ENCODE results near the gene ITPRID1.

ITPRID1 gene

GRCh38 chr7:31487476-31487875, 26.4 kb upstream of the ITPRID1 start:
- H3K27ac ChIP-seq (ENCODE audit: extremely low read depth, low read depth, low read length) = no peak overlapping the region
- TF ChIP-seq ZNF621 (tag by site-specific recombination; IDR thresholded peaks at IDR 0.05) (no peak), SETDB1 (IDR thresholded peaks at IDR 0.05; ENCODE audit: insufficient read length, low read length) (peak; percentile 19)
- no peaks in the 10 kb centered on the region for H3K36me3 ChIP-seq (ENCODE audit: control insufficient read depth in 2 of 2, insufficient read depth in 1 of 2, low read length in 2 of 2)
- H3K4me3 ChIP-seq (ENCODE audit: low read depth, low read length) = no peak overlapping the region
- CTCF ChIA-PET = interaction anchor here (1.0 to 3.4 kb wide), 8 partner anchors 11 to 413 kb away, joined by 3 to 16 read pairs (median 4); no protein-coding TSS in a partner anchor
- H3K9me3 ChIP-seq (ENCODE audit: control insufficient read depth, insufficient read depth, low read depth, low read length) = no peaks in the 10 kb centered on the region
- POLR2A ChIA-PET = no interaction called here
- H3K4me1 ChIP-seq (ENCODE audit: control insufficient read depth, insufficient read depth, low read length) = no peaks in the 10 kb centered on the region

- H3K36me3 ChIP-seq (ENCODE audit: control insufficient read depth in 2 of 2, insufficient read depth in 1 of 2, low read length in 2 of 2) = no peaks in the 10 kb centered on the region
- no peak overlapping the region for H3K4me3 ChIP-seq (ENCODE audit: low read depth, low read length)
- no peak for TF ChIP-seq ZNF768 (tag by site-specific recombination; IDR thresholded peaks at IDR 0.05)
- TF ChIP-seq YY2 (tag by site-specific recombination; IDR thresholded peaks at IDR 0.05) = no peak
- peak; percentile 21; the same call in 1 of the 2 replicates for TF ChIP-seq ZNF654 (tag by site-specific recombination; IDR thresholded peaks at IDR 0.05; ENCODE audit: low read depth)
- TF ChIP-seq ZBTB10 (tag by site-specific recombination; IDR thresholded peaks at IDR 0.05) = no peak
- no peak for TF ChIP-seq ATF2 (tag by site-specific recombination; IDR thresholded peaks at IDR 0.05; ENCODE audit: low read depth)
- no peak for TF ChIP-seq ZNF544 (tag by site-specific recombination; IDR thresholded peaks at IDR 0.05)
- no peak for TF ChIP-seq ZBTB7A (tag by site-specific recombination; IDR thresholded peaks at IDR 0.05; ENCODE audit: low read depth)
- CTCF ChIA-PET = interaction anchor here (0.5 to 3.4 kb wide), 23 partner anchors 9 to 896 kb away, joined by 3 to 16 read pairs (median 4); no protein-coding TSS in a partner anchor
- H3K4me1 ChIP-seq (ENCODE audit: control insufficient read depth, insufficient read depth, low read length) = no peaks in the 10 kb centered on the region; the same call in 1 of the 2 replicates
- no peaks in the 10 kb centered on the region for H3K9me3 ChIP-seq (ENCODE audit: control insufficient read depth, insufficient read depth, low read depth, low read length)
- POLR2A ChIA-PET = no interaction called here
- H3K27ac ChIP-seq (ENCODE audit: extremely low read depth, low read depth, low read length) = no peak overlapping the region
Observed at GRCh38 chr7:31488562-31489203, 25.2 kb upstream of the ITPRID1 start.

- ChIA-PET CTCF (interaction anchor here (0.6 to 2.5 kb wide), 5 partner anchors 47 to 898 kb away, joined by 3 to 10 read pairs (median 4); no protein-coding TSS in a partner anchor), POLR2A (no interaction called here)
- H3K4me1 ChIP-seq (ENCODE audit: control insufficient read depth, insufficient read depth, low read length) = peaks cover 3% of the 10 kb centered on the region; the same call in 1 of the 2 replicates
Observed at GRCh38 chr7:31490796-31491314, 23.0 kb upstream of the ITPRID1 start.

More at GRCh38 chr7:31490796-31491314, 23.0 kb upstream of the ITPRID1 start:
- Histone ChIP-seq H3K36me3 (ENCODE audit: control insufficient read depth in 2 of 2, insufficient read depth in 1 of 2, low read length in 2 of 2) (no peaks in the 10 kb centered on the region), H3K27ac (ENCODE audit: extremely low read depth, low read depth, low read length) (no peak overlapping the region), H3K9me3 (ENCODE audit: control insufficient read depth, insufficient read depth, low read depth, low read length) (no peaks in the 10 kb centered on the region), H3K4me3 (ENCODE audit: low read depth, low read length) (no peak overlapping the region)
- TF ChIP-seq MEIS1 (CRISPR knock-in tag; IDR thresholded peaks at IDR 0.05; ENCODE audit: borderline replicate concordance) (no peak), REST (tag by site-specific recombination; IDR thresholded peaks at IDR 0.05) (no peak), ZNF830 (tag by site-specific recombination; IDR thresholded peaks at IDR 0.05; ENCODE audit: low read depth) (no peak), TSHZ1 (tag by site-specific recombination; IDR thresholded peaks at IDR 0.05; ENCODE audit: borderline replicate concordance) (no peak), ZNF274 (IDR thresholded peaks at IDR 0.05; ENCODE audit: low read length) (no peak), ZNF274 (tag by site-specific recombination; IDR thresholded peaks at IDR 0.05; ENCODE audit: borderline replicate concordance) (no peak), HOXC10 (CRISPR knock-in tag; IDR thresholded peaks at IDR 0.05) (no peak)

Data from HEK293 (cell line).